GM12878 (cell line): ENCODE measurements around the gene KRT86. TPM values are rescaled to one million over a fixed set of nuclear protein-coding genes. Genes with fewer than 3 reads are reported as not detected.

ENCODE experiments used
- ATAC-seq: fragments of 200-7000 bp; cut with Tn5 transposase; 3 replicates; pipeline ENCODE4 v1.9.1; 2020; ENCODE audit warnings: mild to moderate bottlenecking, moderate library complexity
- BruUV-seq: library from RNA; stranded (reverse); fragments of 400-500 nt; replicated peaks from 2 replicates; lab custom pipeline; 2021; lab: Mats Ljungman, UMichigan
- CTCF ChIA-PET: fragments of 300-600 bp; sonication (Branson Sonifier 250); formaldehyde crosslinking; extraction: SDS; loops from one replicate; lab custom pipeline; 2021; ENCODE audit warnings: inconsistent platforms; lab: Yijun Ruan, JAX
- POLR2A ChIA-PET: fragments of 350-600 bp; formaldehyde crosslinking; extraction: SDS; loops from one replicate; lab custom pipeline; 2021; ENCODE audit warnings: inconsistent platforms; lab: Charles Lee
- RAD21 ChIA-PET: fragments of 300-600 bp; sonication (Branson Sonifier 250); formaldehyde crosslinking; loops from one replicate; lab custom pipeline; 2023; ENCODE audit warnings: antibody characterized with exemption; ENCODE audit not compliant: unreplicated experiment; lab: Charles Lee
- SMC1A ChIA-PET: fragments of 300-600 bp; sonication (Branson Sonifier 250); formaldehyde crosslinking; loops from one replicate; lab custom pipeline; 2023; ENCODE audit not compliant: unreplicated experiment, uncharacterized antibody; lab: Charles Lee
- DNase-seq: peaks from one replicate; pipeline ENCODE4 v3.0.0-alpha.2; 2011; ENCODE audit warnings: low read depth, low spot score
- FAIRE-seq: peaks from 3 replicates; lab custom pipeline; 2011; peaks lifted over from hg19 to GRCh38; lab: Jason Lieb, UNC
- H2AFZ ChIP-seq: 2 replicates; pipeline ENCODE4 v1.6.0; 2011; ENCODE audit warnings: low read depth, low read length, control low read depth; ENCODE audit not compliant: control insufficient read depth
- H3K27ac ChIP-seq: 2 replicates; pipeline ENCODE4 v1.5.1; 2011; ENCODE audit warnings: control low read depth; ENCODE audit not compliant: control insufficient read depth, insufficient read depth
- H3K27me3 ChIP-seq, 2 experiments: replicated peaks in 1 of 2; 2 replicates each; pipeline versions ENCODE4 v1.6.0 to v1.6.1; 2011; ENCODE audit warnings: low read length in 1 of 2; ENCODE audit not compliant: control insufficient read depth in 2 of 2, insufficient read depth in 2 of 2
- H3K36me3 ChIP-seq, 2 experiments: 2 replicates each; pipeline ENCODE4 v1.5.1; 2011; ENCODE audit warnings: low read length in 1 of 2; ENCODE audit not compliant: control insufficient read depth in 2 of 2, insufficient read depth in 2 of 2
- H3K4me1 ChIP-seq: 2 replicates; pipeline ENCODE4 v1.6.1; 2011; ENCODE audit warnings: mild to moderate bottlenecking, low read length, moderate library complexity, mixed read lengths; ENCODE audit not compliant: control insufficient read depth, insufficient read depth
- H3K4me2 ChIP-seq: 2 replicates; pipeline ENCODE4 v1.6.0; 2011; ENCODE audit warnings: control low read depth; ENCODE audit not compliant: control insufficient read depth, insufficient read depth
- H3K4me3 ChIP-seq: fragments of 200-600 bp; sonication (generic); 2 replicates; pipeline ENCODE4 v1.5.1; 2016
- H3K79me2 ChIP-seq: 2 replicates; pipeline ENCODE4 v1.6.0; 2011; ENCODE audit warnings: low read length; ENCODE audit not compliant: control insufficient read depth, insufficient read depth
- H3K9ac ChIP-seq: 2 replicates; pipeline ENCODE4 v1.8.0; 2011; ENCODE audit warnings: low read length, control low read depth, mixed read lengths; ENCODE audit not compliant: control insufficient read depth, insufficient read depth
- H3K9me3 ChIP-seq: replicated peaks from 3 replicates; pipeline ENCODE4 v1.5.1; 2011; ENCODE audit warnings: mild to moderate bottlenecking, low read length; ENCODE audit not compliant: control insufficient read depth, insufficient read depth
- H4K20me1 ChIP-seq: 2 replicates; pipeline ENCODE4 v1.6.0; 2011; ENCODE audit not compliant: control insufficient read depth, insufficient read depth
- ATF7 ChIP-seq: fragments of 450-650 bp; IDR thresholded peaks from 2 replicates; pipeline ENCODE4 v1.6.1; 2016; ENCODE audit warnings: low read depth, mild to moderate bottlenecking
- FOXK2 ChIP-seq: fragments of 450-650 bp; IDR thresholded peaks from 2 replicates; pipeline ENCODE4 v1.6.1; 2017; ENCODE audit warnings: mild to moderate bottlenecking, moderate library complexity
- GATAD2B ChIP-seq: fragments of 450-650 bp; conservative IDR thresholded peaks from 2 replicates; pipeline ENCODE4 v1.6.1; 2017; ENCODE audit warnings: low read depth, mild to moderate bottlenecking, moderate library complexity
- IKZF1 ChIP-seq: fragments of 450-650 bp; conservative IDR thresholded peaks from 2 replicates; pipeline ENCODE4 v1.6.1; 2017; ENCODE audit warnings: antibody characterized with exemption, mild to moderate bottlenecking
- IRF5 ChIP-seq: fragments of 450-650 bp; IDR thresholded peaks from 2 replicates; pipeline ENCODE4 v1.6.1; 2017; ENCODE audit warnings: borderline replicate concordance
- KAT2A ChIP-seq: conservative IDR thresholded peaks from 2 replicates; pipeline ENCODE4 v1.6.1; 2011; ENCODE audit warnings: low read depth, low read length; ENCODE audit not compliant: control insufficient read depth
- MEF2B ChIP-seq: fragments of 450-650 bp; IDR thresholded peaks from 2 replicates; pipeline ENCODE4 v1.6.1; 2018; ENCODE audit warnings: mild to moderate bottlenecking, moderate library complexity; ENCODE audit not compliant: partially characterized antibody, poor library complexity, severe bottlenecking
- MLLT1 ChIP-seq: fragments of 450-650 bp; IDR thresholded peaks from 2 replicates; pipeline ENCODE4 v1.6.1; 2016; ENCODE audit warnings: mild to moderate bottlenecking
- NR2F1 ChIP-seq: fragments of 450-650 bp; conservative IDR thresholded peaks from 2 replicates; pipeline ENCODE4 v1.6.1; 2017; ENCODE audit warnings: mild to moderate bottlenecking
- RAD51 ChIP-seq: fragments of 450-650 bp; IDR thresholded peaks from 2 replicates; pipeline ENCODE4 v1.6.1; 2016; ENCODE audit warnings: moderate library complexity, mild to moderate bottlenecking, inconsistent platforms
- RELA ChIP-seq: fragments of 450-650 bp; IDR thresholded peaks from 2 replicates; pipeline ENCODE4 v1.8.0; 2014; ENCODE audit warnings: borderline replicate concordance; ENCODE audit not compliant: partially characterized antibody
- SIN3A ChIP-seq: IDR thresholded peaks from 2 replicates; pipeline ENCODE4 v1.6.1; 2012; ENCODE audit warnings: low read depth, low read length, improper control_type of control experiment
- SMAD5 ChIP-seq: IDR thresholded peaks from 2 replicates; pipeline ENCODE4 v1.6.1; 2016; ENCODE audit warnings: antibody characterized with exemption, low read depth
- SREBF1 ChIP-seq: IDR thresholded peaks from 2 replicates; pipeline ENCODE4 v1.6.1; 2012; ENCODE audit warnings: mild to moderate bottlenecking, low read length
- TCF12 ChIP-seq: IDR thresholded peaks from 2 replicates; pipeline ENCODE4 v1.6.1; 2011; ENCODE audit warnings: low read depth, mild to moderate bottlenecking, low read length
- YY1 ChIP-seq: IDR thresholded peaks from 2 replicates; pipeline ENCODE4 v1.6.1; 2011; ENCODE audit warnings: low read depth, mild to moderate bottlenecking, low read length
- ZBED1 ChIP-seq: IDR thresholded peaks from 2 replicates; pipeline ENCODE4 v1.6.1; 2016; ENCODE audit warnings: borderline replicate concordance
- ZNF24 ChIP-seq: fragments of 450-650 bp; IDR thresholded peaks from 2 replicates; pipeline ENCODE4 v1.6.1; 2017; ENCODE audit warnings: antibody characterized with exemption, mild to moderate bottlenecking
- WGBS: methylation state at CpG from one replicate; pipeline ENCODE4 v1.1.6; 2016; ENCODE audit warnings: low lambda C conversion rate; ENCODE audit not compliant: insufficient replicate concordance, insufficient coverage; ENCODE audit errors: missing lambda C conversion rate; 5-methylcytosine and 5-hydroxymethylcytosine counted together
- in situ Hi-C: fragments of 300-500 bp; cut with MboI; formaldehyde crosslinking; loops from 9 replicates; pipeline ENCODE4 v1.14.3; 2018; ENCODE audit warnings: mixed read lengths
- intact Hi-C: fragments of 100-400 bp; cut with micrococcal nuclease; formaldehyde crosslinking; loops from one replicate; pipeline ENCODE4 v1.14.2; 2022; ENCODE audit not compliant: unreplicated experiment
- polyA plus RNA-seq, 11 experiments: library from polyadenylated mRNA; depleted of rRNA in 4 of 11; unstranded in 6 of 11; stranded (reverse) in 5 of 11; fragments of >200 nt; fragmentation: Nextera tagmentation in 4 of 11; fragmentation: Illumina TruSeq in 1 of 11; extraction: Ambion mirVana in 4 of 11; extraction: Trizol in 1 of 11; gene quantifications; 1 replicate in 1 of 11; 2 replicates in 10 of 11; pipeline versions ENCODE4 v1.2.1 to v1.2.3, GENCODE V29; 2011 to 2016; ENCODE audit warnings: inconsistent platforms in 2 of 11, missing spikeins in 2 of 11, low read depth in 1 of 11
- total RNA-seq, 4 experiments: library from RNA; depleted of rRNA in 3 of 4; stranded (reverse); fragments of >200 nt in 3 of 4; fragmentation: Illumina TruSeq in 1 of 4; extraction: Trizol in 1 of 4; gene quantifications; 2 replicates each; pipeline versions ENCODE4 v1.2.1 to v1.2.3, GENCODE V29; 2013 to 2021

The KRT86 gene
- total and polyA plus RNA-seq, 10 of the 15 experiments (the other 5 are each of a cell fraction or from before 2014, with no cell fraction given), result 0.11 to 0.54 (median 0.18) TPM; not detected in 4

GRCh38 chr12:52296572-52297215 lies 22.2 kb downstream of the KRT86 start:
- Histone ChIP-seq H3K27me3 (peaks cover 0 to 1% of the 10 kb centered on the region in 2 experiments; a peak in 1 of 4 replicates), H3K4me2 (no peak overlapping the region), H3K79me2 (no peaks in the 10 kb centered on the region), H3K4me3 (no peak overlapping the region), H4K20me1 (no peaks in the 10 kb centered on the region), H3K27ac (no peak overlapping the region), H3K4me1 (no peaks in the 10 kb centered on the region), H3K36me3 (no peaks in the 10 kb centered on the region), H3K9me3 (no peaks in the 10 kb centered on the region), H3K9ac (no peak overlapping the region), H2AFZ (no peak overlapping the region)
- ChIA-PET CTCF (interaction anchor here (1.5 to 7.0 kb wide), 2 partner anchors 17 to 75 kb away, joined by 5 to 39 read pairs; no protein-coding TSS in a partner anchor), RAD21 (no interaction called here), POLR2A (no interaction called here), SMC1A (no interaction called here)
- no TSS peak for BruUV-seq
- no peak for ATAC-seq
- DNase-seq, result no peak
- in situ Hi-C loops, result no loop called here
- no peak for TF ChIP-seq ATF7
- no peak for TF ChIP-seq TCF12
- no peak for TF ChIP-seq RELA
- no peak for TF ChIP-seq IKZF1
- no peak for TF ChIP-seq RAD51
- TF ChIP-seq YY1, result no peak
- TF ChIP-seq NR2F1, result no peak
- TF ChIP-seq MLLT1, result no peak
- TF ChIP-seq MEF2B, result no peak
- no peak for TF ChIP-seq ZNF24
- TF ChIP-seq SIN3A, result no peak
- TF ChIP-seq SREBF1, result no peak
- TF ChIP-seq ZBED1, result no peak
- no peak for TF ChIP-seq FOXK2
- no peak for TF ChIP-seq IRF5
- TF ChIP-seq GATAD2B, result no peak
- no peak for TF ChIP-seq KAT2A
- TF ChIP-seq SMAD5, result no peak
- intact Hi-C loops, result no loop called here
- FAIRE-seq, result no peak
- 46% methylated on average over 5 of the region's 5 CpGs for WGBS
